Measurements from ENCODE around the gene GABBR2. TPM values are rescaled to one million over a fixed set of nuclear protein-coding genes. Genes with fewer than 3 reads are reported as not detected.

Gene GABBR2
- polyA plus RNA-seq, 1 of the 3 experiments (the other 2 are of a cell fraction) = not detected

DNA sequence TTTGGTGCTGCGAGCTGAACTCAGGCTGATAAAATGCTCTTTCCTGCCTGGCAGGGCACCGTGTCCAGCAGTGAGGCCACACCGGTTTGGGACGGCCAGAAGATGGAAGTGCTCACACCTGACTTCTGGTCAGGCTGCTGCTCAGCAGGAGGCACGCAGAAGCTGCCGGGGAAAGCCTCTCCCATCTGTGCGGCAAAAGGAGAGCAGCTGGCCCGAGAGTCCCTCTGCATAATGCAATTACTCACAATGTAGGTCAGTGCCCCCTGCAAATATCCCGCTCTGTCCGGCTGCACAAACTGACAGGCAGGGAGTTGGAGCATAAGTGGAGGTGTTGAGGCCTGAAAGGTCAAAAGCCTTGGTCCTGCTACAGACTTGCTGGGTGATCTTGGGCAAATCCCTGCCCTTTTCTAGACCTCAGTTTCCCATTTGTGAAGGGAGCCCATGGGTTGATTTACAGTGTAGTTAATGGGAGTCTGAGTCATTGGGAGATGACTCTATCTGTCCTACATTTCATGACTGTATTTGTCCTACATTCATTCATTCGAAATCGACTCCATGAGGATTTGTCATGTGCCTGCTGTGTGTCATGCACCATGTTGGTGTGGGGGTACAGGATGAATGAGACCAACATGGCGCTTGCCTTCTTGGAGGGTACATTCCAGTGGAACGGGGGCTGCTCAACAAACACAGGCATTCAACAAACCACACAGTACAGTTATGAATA is 391.4 kb downstream of the GABBR2 start:
- Histone ChIP-seq H3K9me2 (no peaks in the 10 kb centered on the region), H3K4me2 (no peak overlapping the region), H3K9ac (no peak overlapping the region), H3K4me3 (ENCODE audit: low read depth in 2 of 2, low read length in 1 of 2) (no peak overlapping the region), H3K27me3 (ENCODE audit: insufficient read depth) (no peaks in the 10 kb centered on the region; the same call in 1 of the 2 replicates), H3K9me3 (no peaks in the 10 kb centered on the region), H3K4me1 (ENCODE audit: control insufficient read depth in 1 of 2, insufficient read depth in 2 of 2, low read depth in 1 of 2, low read length in 1 of 2) (peaks cover 5 to 7% of the 10 kb centered on the region in 2 experiments; a peak in 2 of 4 replicates), H2AFZ (ENCODE audit: low read depth) (no peak overlapping the region), H3K36me3 (replicated peaks in 1 of 2; ENCODE audit: control insufficient read depth in 1 of 2, insufficient read depth in 2 of 2, low read length in 1 of 2) (no peaks in the 10 kb centered on the region), H3F3A (replicated peaks; ENCODE audit: insufficient read depth) (no peaks in the 10 kb centered on the region), H3K79me2 (ENCODE audit: insufficient read depth) (no peaks in the 10 kb centered on the region), H4K20me1 (ENCODE audit: insufficient read depth) (no peaks in the 10 kb centered on the region), H3K27ac (ENCODE audit: low read depth in 2 of 2, low read length in 1 of 2) (no peak overlapping the region)
- CTCF ChIA-PET = interaction anchor here (1.3 to 8.2 kb wide), 9 partner anchors 9 to 479 kb away, joined by 4 to 198 read pairs (median 17); partner anchors contain the start of gene ANKS6
- 48% methylated on average over 14 of the region's 14 CpGs for WGBS (ENCODE audit: low lambda C conversion rate)
- POLR2A ChIA-PET = no interaction called here
- 0 out of 2 replicates have a peak, but pooled peaks have one; percentile 30 for TF ChIP-seq RCOR1 (IDR thresholded peaks at IDR 0.05; ENCODE audit: low read length)
- TF ChIP-seq, protein P1, sequence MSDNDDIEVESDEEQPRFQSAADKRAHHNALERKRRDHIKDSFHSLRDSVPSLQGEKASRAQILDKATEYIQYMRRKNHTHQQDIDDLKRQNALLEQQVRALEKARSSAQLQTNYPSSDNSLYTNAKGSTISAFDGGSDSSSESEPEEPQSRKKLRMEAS (IDR thresholded peaks at IDR 0.05; ENCODE audit: low read depth) = no peak
- TF ChIP-seq TAF1 (IDR thresholded peaks at IDR 0.05; ENCODE audit: borderline replicate concordance, low read depth, low read length) = no peak
- TF ChIP-seq CHD2 (IDR thresholded peaks at IDR 0.05; ENCODE audit: low read length, partially characterized antibody) = no peak
- TF ChIP-seq FOXJ3 (CRISPR knock-in tag; IDR thresholded peaks at IDR 0.05) = no peak
- TF ChIP-seq RFX5 (IDR thresholded peaks at IDR 0.05; ENCODE audit: low read length) = no peak
- TF ChIP-seq NRF1 (IDR thresholded peaks at IDR 0.05; ENCODE audit: low read depth, low read length) = no peak
- TF ChIP-seq GATA2 (CRISPR knock-in tag; IDR thresholded peaks at IDR 0.05) = no peak
- TF ChIP-seq YY1 (IDR thresholded peaks at IDR 0.05; ENCODE audit: low read depth) = no peak
- TF ChIP-seq SMC3 (IDR thresholded peaks at IDR 0.05; ENCODE audit: low read depth, low read length) = no peak
- TF ChIP-seq TCF12 (IDR thresholded peaks at IDR 0.05) = peak; percentile 28
- peak; percentile 68 for DNase-seq

DNA sequence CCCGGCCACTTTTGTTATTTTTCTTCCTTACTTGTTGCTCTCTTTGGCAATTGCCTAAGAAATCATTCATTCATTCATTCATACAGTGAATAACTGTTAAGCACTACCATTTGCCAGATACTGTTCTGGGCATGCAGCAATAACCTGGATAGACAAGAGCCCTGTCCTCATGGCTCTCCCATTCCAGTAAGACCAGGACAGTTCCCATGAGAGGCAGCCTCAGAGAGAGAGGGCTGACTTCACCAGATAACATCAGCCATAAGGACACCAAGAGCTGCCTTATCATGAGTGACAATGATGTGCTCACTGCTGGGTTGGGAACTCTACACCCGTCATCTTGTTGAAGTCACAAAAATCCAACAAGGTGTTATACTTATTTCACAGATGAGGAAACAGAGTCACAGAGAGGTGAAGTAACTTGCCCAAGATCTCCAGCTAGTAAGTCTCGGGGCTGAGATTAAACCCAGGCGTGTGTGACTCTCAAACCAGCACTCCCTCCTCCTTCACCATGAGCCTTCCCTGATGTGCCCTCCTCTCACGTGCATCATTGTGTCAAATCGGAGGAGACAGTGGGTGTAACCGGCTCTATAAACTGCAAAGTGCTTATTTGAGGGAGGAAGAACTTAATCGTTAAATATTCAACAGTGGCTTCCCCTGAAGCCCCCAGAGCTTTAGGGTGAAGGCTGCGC is 392.1 kb downstream of the GABBR2 start:
- Histone ChIP-seq H3K4me2 (no peak overlapping the region), H3K79me2 (ENCODE audit: insufficient read depth) (no peaks in the 10 kb centered on the region), H3K9me3 (no peaks in the 10 kb centered on the region), H3K9me2 (no peaks in the 10 kb centered on the region), H3K4me3 (ENCODE audit: low read depth in 2 of 2, low read length in 1 of 2) (no peak overlapping the region), H3K27me3 (ENCODE audit: insufficient read depth) (no peaks in the 10 kb centered on the region; the same call in 1 of the 2 replicates), H3K4me1 (ENCODE audit: control insufficient read depth in 1 of 2, insufficient read depth in 2 of 2, low read depth in 1 of 2, low read length in 1 of 2) (peaks cover 5 to 7% of the 10 kb centered on the region in 2 experiments; a peak in 2 of 4 replicates), H3F3A (replicated peaks; ENCODE audit: insufficient read depth) (no peaks in the 10 kb centered on the region), H3K36me3 (replicated peaks in 1 of 2; ENCODE audit: control insufficient read depth in 1 of 2, insufficient read depth in 2 of 2, low read length in 1 of 2) (no peaks in the 10 kb centered on the region), H3K27ac (ENCODE audit: low read depth in 2 of 2, low read length in 1 of 2) (no peak overlapping the region), H3K9ac (no peak overlapping the region), H4K20me1 (ENCODE audit: insufficient read depth) (no peaks in the 10 kb centered on the region), H2AFZ (ENCODE audit: low read depth) (no peak overlapping the region)
- 82% methylated on average over 9 of the region's 9 CpGs for WGBS (ENCODE audit: low lambda C conversion rate)
- TF ChIP-seq NFIC (IDR thresholded peaks at IDR 0.05; ENCODE audit: borderline replicate concordance) = no peak
- no peak for TF ChIP-seq RAD21 (IDR thresholded peaks at IDR 0.05; ENCODE audit: low read length)
- ChIA-PET CTCF (interaction anchor here (0.9 to 8.2 kb wide), 24 partner anchors 9 to 487 kb away, joined by 3 to 198 read pairs (median 7); partner anchors contain the start of gene ANKS6), POLR2A (no interaction called here)
- DNase-seq = no peak
